Liver (tissue), 9 donors: ENCODE data around the gene APBA2. TPM values are rescaled to one million over a fixed set of nuclear protein-coding genes. Genes with fewer than 3 reads are reported as not detected.
"Not testable (repeated sequence)": the region's sequence is repeated elsewhere in the genome, so short reads cannot be mapped to it uniquely, and the experiment has no call there.

ENCODE experiments used
- DNase-seq: peaks from one replicate; pipeline ENCODE4 v3.0.0-alpha.2; 2017; ENCODE audit warnings: low spot score
- H3K27ac ChIP-seq, 2 donors: one replicate each; pipeline ENCODE4 v1.7.0; 2013; ENCODE audit warnings: inconsistent platforms in 2 of 2, low read length in 2 of 2, control low read depth in 1 of 2, low read depth in 1 of 2, mild to moderate bottlenecking in 1 of 2
- H3K27me3 ChIP-seq, 4 donors: one replicate each; pipeline versions ENCODE4 v1.6.1 to v1.7.0; 2013; ENCODE audit warnings: low read length in 3 of 4, inconsistent platforms in 1 of 4, mild to moderate bottlenecking in 1 of 4, moderate library complexity in 1 of 4; ENCODE audit not compliant: control insufficient read depth in 4 of 4, insufficient read depth in 4 of 4
- H3K36me3 ChIP-seq, 4 donors: one replicate each; pipeline versions ENCODE4 v1.6.1 to v1.7.0; 2013; ENCODE audit warnings: low read length in 3 of 4, mild to moderate bottlenecking in 3 of 4, low read depth in 1 of 4, moderate library complexity in 1 of 4; ENCODE audit not compliant: control insufficient read depth in 4 of 4, insufficient read depth in 3 of 4
- H3K4me1 ChIP-seq, 4 donors: one replicate each; pipeline versions ENCODE4 v1.6.1 to v1.7.0; 2013; ENCODE audit warnings: low read length in 3 of 4, mild to moderate bottlenecking in 3 of 4, moderate library complexity in 1 of 4; ENCODE audit not compliant: control insufficient read depth in 4 of 4, insufficient read depth in 4 of 4
- H3K4me3 ChIP-seq, 3 donors: one replicate each; pipeline versions ENCODE4 v1.6.1 to v1.7.0; 2013; ENCODE audit warnings: low read length in 3 of 3, control low read depth in 1 of 3, low read depth in 1 of 3, mild to moderate bottlenecking in 1 of 3
- H3K9ac ChIP-seq, 2 donors: one replicate each; pipeline ENCODE4 v1.7.0; 2013; ENCODE audit warnings: low read length in 2 of 2, mild to moderate bottlenecking in 2 of 2, moderate library complexity in 2 of 2, control low read depth in 1 of 2, low read depth in 1 of 2
- H3K9me3 ChIP-seq, 4 donors: one replicate each; pipeline versions ENCODE4 v1.6.1 to v1.7.0; 2013; ENCODE audit warnings: low read length in 3 of 4; ENCODE audit not compliant: control insufficient read depth in 4 of 4
- ATF3 ChIP-seq: IDR thresholded peaks from 2 replicates; pipeline ENCODE4 v1.6.1; 2016; ENCODE audit warnings: antibody characterized with exemption
- CTCF ChIP-seq: fragments of 150-350 bp; IDR thresholded peaks from 2 replicates; pipeline ENCODE4 v1.5.1; 2017; ENCODE audit warnings: improper control_type of control experiment, low read depth, low read length; ENCODE audit not compliant: missing input control
- EGR1 ChIP-seq, 2 donors: IDR thresholded peaks; 2 replicates each; pipeline ENCODE4 v1.6.1; 2016 to 2018; ENCODE audit warnings: antibody characterized with exemption in 2 of 2, low read depth in 2 of 2
- FOXA1 ChIP-seq: IDR thresholded peaks from 2 replicates; pipeline ENCODE4 v1.6.1; 2016; ENCODE audit warnings: antibody characterized with exemption
- FOXA2 ChIP-seq: IDR thresholded peaks from 2 replicates; pipeline ENCODE4 v1.6.1; 2016; ENCODE audit warnings: antibody characterized with exemption
- GABPA ChIP-seq, 2 donors: IDR thresholded peaks in 1 of 2; conservative IDR thresholded peaks in 1 of 2; 2 replicates each; pipeline ENCODE4 v1.6.1; 2016; ENCODE audit warnings: antibody characterized with exemption in 2 of 2, mild to moderate bottlenecking in 1 of 2, moderate library complexity in 1 of 2
- HNF4A ChIP-seq, 2 donors: conservative IDR thresholded peaks; 2 replicates each; pipeline ENCODE4 v1.6.1; 2016; ENCODE audit warnings: antibody characterized with exemption in 2 of 2, mild to moderate bottlenecking in 2 of 2
- HNF4G ChIP-seq: IDR thresholded peaks from 2 replicates; pipeline ENCODE4 v1.6.1; 2016; ENCODE audit warnings: antibody characterized with exemption
- JUND ChIP-seq, 2 donors: IDR thresholded peaks; 2 replicates each; pipeline ENCODE4 v1.6.1; 2016; ENCODE audit warnings: antibody characterized with exemption in 2 of 2
- MAX ChIP-seq: IDR thresholded peaks from 2 replicates; pipeline ENCODE4 v1.6.1; 2016; ENCODE audit warnings: antibody characterized with exemption
- RAD21 ChIP-seq, 2 donors: IDR thresholded peaks; 2 replicates each; pipeline ENCODE4 v1.6.1; 2016; ENCODE audit warnings: antibody characterized with exemption in 2 of 2, mild to moderate bottlenecking in 2 of 2
- REST ChIP-seq: IDR thresholded peaks from 2 replicates; pipeline ENCODE4 v1.6.1; 2016; ENCODE audit warnings: antibody characterized with exemption, mild to moderate bottlenecking
- SP1 ChIP-seq: IDR thresholded peaks from 2 replicates; pipeline ENCODE4 v1.6.1; 2018; ENCODE audit warnings: antibody characterized with exemption, mild to moderate bottlenecking
- TAF1 ChIP-seq: conservative IDR thresholded peaks from 2 replicates; pipeline ENCODE4 v1.6.1; 2016; ENCODE audit warnings: antibody characterized with exemption, mild to moderate bottlenecking
- YY1 ChIP-seq: IDR thresholded peaks from 2 replicates; pipeline ENCODE4 v1.6.1; 2016; ENCODE audit warnings: antibody characterized with exemption, mild to moderate bottlenecking
- WGBS: extraction: QIAGEN DNeasy Blood & Tissue Kit; methylation state at CpG from one replicate; pipeline ENCODE4 v1.1.7; 2013; 5-methylcytosine and 5-hydroxymethylcytosine counted together
- polyA plus RNA-seq, 2 donors: library from polyadenylated mRNA; stranded (reverse) in 1 of 2; unstranded in 1 of 2; fragments of 200-250 nt in 1 of 2; fragments of >200 nt in 1 of 2; fragmentation: Nextera tagmentation in 1 of 2; extraction: Ambion mirVana in 1 of 2; gene quantifications; one replicate each; pipeline versions ENCODE4 v1.2.1 to v1.2.3, GENCODE V29; 2013 to 2015
- total RNA-seq, 2 donors: library from RNA; depleted of rRNA; stranded (reverse); fragments of >200 nt; gene quantifications; one replicate each; pipeline ENCODE4 v1.2.3, GENCODE V29; 2014
- donor health status: healthy.
- donor health status: healthy.
- donor health status: healthy.
- donor health status: healthy.
- donor health status: healthy.

The APBA2 gene
- total and polyA plus RNA-seq, 4 donors: 0.38 to 2.9 (median 1.7) TPM

- no peak for TF ChIP-seq REST
These were observed 24.7 kb upstream of the APBA2 start (continued) for GRCh38 chr15:28861031-28861534.

GRCh38 chr15:28861589-28862293 is 24.0 kb upstream of the APBA2 start:
- 95% methylated on average over 11 of the region's 11 CpGs for WGBS

GRCh38 chr15:28868744-28869345 is 16.9 kb upstream of the APBA2 start:
- 78% methylated on average over 9 of the region's 9 CpGs for WGBS
- no peak overlapping the region for H3K9ac ChIP-seq
- no peak overlapping the region for H3K4me3 ChIP-seq
- H3K9me3 ChIP-seq: peaks cover 1 to 5% (median 2%) of the 10 kb centered on the region in 4 donors
- H3K36me3 ChIP-seq: no peaks in the 10 kb centered on the region
- no peak overlapping the region for H3K27ac ChIP-seq
- no peak for TF ChIP-seq TAF1
- TF ChIP-seq MAX: no peak
- TF ChIP-seq HNF4A (conservative IDR thresholded peaks at IDR 0.05): no peak
- TF ChIP-seq CTCF: no peak
- no peak for TF ChIP-seq FOXA1
- TF ChIP-seq GABPA (IDR thresholded peaks at IDR 0.05 in 1 of 2, conservative IDR thresholded peaks at IDR 0.05 in 1 of 2): no peak
- no peak for TF ChIP-seq REST
- TF ChIP-seq HNF4G: no peak
- TF ChIP-seq JUND (IDR thresholded peaks at IDR 0.05): no peak
- no peak for TF ChIP-seq RAD21 (IDR thresholded peaks at IDR 0.05)
- TF ChIP-seq EGR1 (IDR thresholded peaks at IDR 0.05; ENCODE audit: low read depth in 2 of 2): no peak
- TF ChIP-seq ATF3: no peak
- no peak for TF ChIP-seq SP1
- no peak for TF ChIP-seq FOXA2
- no peak for TF ChIP-seq YY1
- no peaks in the 10 kb centered on the region for H3K4me1 ChIP-seq
- DNase-seq: no peak
- H3K27me3 ChIP-seq: no peaks in the 10 kb centered on the region

More at GRCh38 chr15:28861589-28862293, 24.0 kb upstream of the APBA2 start:
- not testable (repeated sequence) for H3K4me3 ChIP-seq, H3K36me3 ChIP-seq, H3K27ac ChIP-seq, H3K9me3 ChIP-seq, H3K4me1 ChIP-seq, H3K9ac ChIP-seq, H3K27me3 ChIP-seq, DNase-seq
